CD4-positive, alpha-beta T cell treated with Interleukin-2 at 100 ng/mL for 4 hours (primary cell): Measurements from ENCODE around the gene ARID1B.
A peak's percentile ranks its signal among the peaks of the same experiment; 100 is the strongest.

Source experiments
- DNase-seq: peaks from one replicate; pipeline ENCODE4 v3.0.0-alpha.2; 2020; ENCODE audit warnings: low spot score

Gene ARID1B

GRCh38 chr6:156825475-156825874 lies 48.3 kb downstream of the ARID1B start:
- DNase-seq, result no peak

GRCh38 chr6:156826290-156826955 lies 49.2 kb downstream of the ARID1B start:
- no peak for DNase-seq

- DNase-seq, result no peak
These were observed 50.2 kb downstream of the ARID1B start for GRCh38 chr6:156827382-156827781.

- peak; percentile 37 for DNase-seq
These were observed 51.1 kb downstream of the ARID1B start for GRCh38 chr6:156828280-156828703.

- no peak for DNase-seq
These were observed 52.9 kb downstream of the ARID1B start for GRCh38 chr6:156830126-156830525.

GRCh38 chr6:156832231-156832647 lies 55.1 kb downstream of the ARID1B start:
- peak; percentile 18 for DNase-seq

- DNase-seq, result no peak
These were observed 55.5 kb downstream of the ARID1B start for GRCh38 chr6:156832669-156833068.

- DNase-seq, result no peak
These were observed 56.6 kb downstream of the ARID1B start for GRCh38 chr6:156833755-156834154.

- DNase-seq, result no peak
These were observed 62.0 kb downstream of the ARID1B start for GRCh38 chr6:156839129-156839528.

- no peak for DNase-seq
These were observed 62.4 kb downstream of the ARID1B start for GRCh38 chr6:156839591-156840001.

- no peak for DNase-seq
These were observed 63.0 kb downstream of the ARID1B start for GRCh38 chr6:156840136-156840535.

GRCh38 chr6:156840606-156841005 lies 63.4 kb downstream of the ARID1B start:
- DNase-seq, result no peak

- no peak for DNase-seq
These were observed 64.3 kb downstream of the ARID1B start for GRCh38 chr6:156841508-156841907.

- no peak for DNase-seq
These were observed 65.5 kb downstream of the ARID1B start for GRCh38 chr6:156842598-156843250.

- DNase-seq, result no peak
These were observed 66.9 kb downstream of the ARID1B start for GRCh38 chr6:156844089-156844488.

- no peak for DNase-seq
These were observed 68.4 kb downstream of the ARID1B start for GRCh38 chr6:156845454-156846155.

GRCh38 chr6:156846845-156847599 lies 69.8 kb downstream of the ARID1B start:
- no peak for DNase-seq

GRCh38 chr6:156848123-156848522 lies 70.9 kb downstream of the ARID1B start:
- no peak for DNase-seq

- no peak for DNase-seq
These were observed 71.4 kb downstream of the ARID1B start for GRCh38 chr6:156848533-156848932.

- no peak for DNase-seq
These were observed 72.6 kb downstream of the ARID1B start for GRCh38 chr6:156849806-156850205.

GRCh38 chr6:156850353-156850752 lies 73.2 kb downstream of the ARID1B start:
- DNase-seq, result no peak

GRCh38 chr6:156851454-156851921 lies 74.3 kb downstream of the ARID1B start:
- DNase-seq, result no peak
